Smooth muscle cell (in vitro differentiated cells): ENCODE data around the gene REPS1. TPM values are rescaled to one million over a fixed set of nuclear protein-coding genes. Genes with fewer than 3 reads are reported as not detected.
"Not testable (repeated sequence)": the region's sequence is repeated elsewhere in the genome, so short reads cannot be mapped to it uniquely, and the experiment has no call there.

Experiments used
- DNase-seq: peaks from one replicate; lab custom pipeline; 2025; ENCODE audit not compliant: unreplicated experiment; lab: John Stamatoyannopoulos, UW
- H2AFZ ChIP-seq: fragments of 200-600 bp; sonication (generic); 2 replicates; pipeline ENCODE4 v1.6.0; 2016; ENCODE audit warnings: antibody characterized with exemption, low read depth, mild to moderate bottlenecking
- H3F3A ChIP-seq: fragments of 200-600 bp; sonication (generic); 2 replicates; pipeline ENCODE4 v1.6.0; 2017; ENCODE audit warnings: antibody characterized with exemption, low read depth
- H3K27ac ChIP-seq: fragments of 200-600 bp; sonication (generic); 2 replicates; pipeline ENCODE4 v1.5.1; 2016; ENCODE audit warnings: low read depth, mild to moderate bottlenecking
- H3K27me3 ChIP-seq: fragments of 200-600 bp; sonication (generic); 2 replicates; pipeline ENCODE4 v1.6.1; 2016; ENCODE audit warnings: low read depth, mild to moderate bottlenecking
- H3K36me3 ChIP-seq: fragments of 200-600 bp; sonication (generic); 2 replicates; pipeline ENCODE4 v1.5.1; 2016; ENCODE audit warnings: low read depth
- H3K4me1 ChIP-seq: fragments of 200-600 bp; sonication (generic); 2 replicates; pipeline ENCODE4 v1.5.1; 2016; ENCODE audit warnings: low read depth
- H3K4me2 ChIP-seq: fragments of 200-600 bp; sonication (generic); 2 replicates; pipeline ENCODE4 v1.6.0; 2016; ENCODE audit warnings: mild to moderate bottlenecking
- H3K4me3 ChIP-seq: fragments of 200-600 bp; sonication (generic); 2 replicates; pipeline ENCODE4 v1.5.1; 2016; ENCODE audit warnings: mild to moderate bottlenecking
- H3K79me2 ChIP-seq: fragments of 200-600 bp; sonication (generic); 2 replicates; pipeline ENCODE4 v1.6.0; 2016; ENCODE audit warnings: low read depth, mild to moderate bottlenecking
- H3K9ac ChIP-seq: fragments of 200-600 bp; sonication (generic); 2 replicates; pipeline ENCODE4 v1.6.0; 2016; ENCODE audit warnings: low read depth
- H3K9me3 ChIP-seq: fragments of 200-600 bp; sonication (generic); replicated peaks from 2 replicates; pipeline ENCODE4 v1.5.1; 2016; ENCODE audit warnings: low read depth
- H4K20me1 ChIP-seq: fragments of 200-600 bp; sonication (generic); 2 replicates; pipeline ENCODE4 v1.6.0; 2016; ENCODE audit warnings: low read depth
- CTCF ChIP-seq: fragments of 200-600 bp; sonication (generic); IDR thresholded peaks from 2 replicates; pipeline ENCODE4 v1.5.1; 2017; ENCODE audit warnings: borderline replicate concordance, mild to moderate bottlenecking, antibody characterized with exemption; ENCODE audit not compliant: insufficient read depth, poor library complexity, severe bottlenecking
- WGBS: methylation state at CpG from one replicate; pipeline ENCODE4 v1.1.7; 2016; ENCODE audit warnings: low lambda C conversion rate; 5-methylcytosine and 5-hydroxymethylcytosine counted together
- polyA plus RNA-seq: library from polyadenylated mRNA; unstranded; fragments of >200 nt; fragmentation: Nextera tagmentation; extraction: Ambion mirVana; gene quantifications from 2 replicates; pipeline ENCODE4 v1.2.1, GENCODE V29; 2016
- total RNA-seq: library from RNA; depleted of rRNA; stranded (reverse); fragments of >200 nt; gene quantifications from 2 replicates; pipeline ENCODE4 v1.2.3, GENCODE V29; 2014

Gene REPS1
- total and polyA plus RNA-seq, 2 experiments from 2014 or later: 29.0 to 58.2 TPM

- Histone ChIP-seq H3K9ac (no peak overlapping the region), H3K27ac (no peak overlapping the region), H3K4me3 (no peak overlapping the region), H3K4me2 (no peak overlapping the region), H3K4me1 (no peaks in the 10 kb centered on the region), H3K27me3 (no peaks in the 10 kb centered on the region), H3K36me3 (no peaks in the 10 kb centered on the region), H2AFZ (no peak overlapping the region), H3K79me2 (no peaks in the 10 kb centered on the region), H4K20me1 (no peaks in the 10 kb centered on the region), H3F3A (no peaks in the 10 kb centered on the region), H3K9me3 (no peaks in the 10 kb centered on the region)
- WGBS: 95% methylated on average over 3 of the region's 3 CpGs
- TF ChIP-seq CTCF: no peak
- DNase-seq: no peak
These were observed 8.5 kb upstream of the REPS1 start for GRCh38 chr6:138996524-138996923.

- DNase-seq, H3K36me3 ChIP-seq, H3K9ac ChIP-seq, H2AFZ ChIP-seq, H3F3A ChIP-seq, H4K20me1 ChIP-seq, H3K27me3 ChIP-seq, H3K79me2 ChIP-seq, H3K9me3 ChIP-seq, H3K4me1 ChIP-seq, H3K27ac ChIP-seq, H3K4me3 ChIP-seq, H3K4me2 ChIP-seq: not testable (repeated sequence)
- WGBS: 73% methylated on average over 1 of the region's 1 CpG
These were observed 5.4 kb upstream of the REPS1 start for GRCh38 chr6:138993410-138993809.

- not testable (repeated sequence) for H3K27ac ChIP-seq, H3K4me1 ChIP-seq, H3K9ac ChIP-seq, H2AFZ ChIP-seq, H3F3A ChIP-seq, DNase-seq, H3K4me2 ChIP-seq, H3K4me3 ChIP-seq, H3K9me3 ChIP-seq, H4K20me1 ChIP-seq, H3K27me3 ChIP-seq, H3K79me2 ChIP-seq, H3K36me3 ChIP-seq
- WGBS: 94% methylated on average over 5 of the region's 5 CpGs
These were observed 4.9 kb upstream of the REPS1 start for GRCh38 chr6:138992965-138993364.

GRCh38 chr6:138991206-138991605, 3.2 kb upstream of the REPS1 start:
- no peak for DNase-seq
- Histone ChIP-seq H3K4me2 (no peak overlapping the region), H3F3A (no peaks in the 10 kb centered on the region), H4K20me1 (peaks cover 9% of the 10 kb centered on the region), H2AFZ (peak overlapping the region; percentile 62), H3K27ac (no peak overlapping the region), H3K9ac (no peak overlapping the region), H3K9me3 (no peaks in the 10 kb centered on the region), H3K79me2 (peaks cover 9% of the 10 kb centered on the region), H3K27me3 (no peaks in the 10 kb centered on the region), H3K4me1 (peaks cover 2% of the 10 kb centered on the region), H3K4me3 (no peak overlapping the region), H3K36me3 (no peaks in the 10 kb centered on the region)
- 50% methylated on average over 5 of the region's 5 CpGs for WGBS
- no peak for TF ChIP-seq CTCF
